ENCODE results near the gene CENPF.

DNA sequence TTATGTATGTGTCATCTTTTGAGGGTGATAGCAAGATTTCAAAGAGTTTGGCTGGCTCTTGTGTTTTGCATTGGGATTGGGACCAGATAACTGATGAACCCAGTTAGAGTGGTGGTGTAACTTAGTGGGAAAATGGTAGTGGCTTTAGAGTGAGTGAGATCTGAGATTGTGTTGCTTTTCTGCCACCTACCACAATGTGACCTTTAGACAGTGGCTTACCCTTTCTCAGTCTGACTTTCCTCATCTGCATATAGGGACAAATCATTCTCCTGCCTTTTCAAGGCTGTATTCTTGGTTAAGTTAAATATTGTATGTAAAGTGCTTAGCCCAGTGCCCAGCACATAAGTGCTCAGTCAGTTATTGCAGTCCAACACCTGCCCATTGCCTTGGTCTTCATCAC is 31.3 kb downstream of the CENPF start:
- TF ChIP-seq FOXP2 (optimal IDR thresholded peaks at IDR 0.05; ENCODE audit: control extremely low read depth, extremely low read length, insufficient read depth) (no peak), EZH2 (IDR thresholded peaks at IDR 0.05) (no peak)

Measured in SK-N-MC (cell line).